PC-3 (cell line): ENCODE data around the gene THAP7. TPM values are rescaled to one million over a fixed set of nuclear protein-coding genes. Genes with fewer than 3 reads are reported as not detected.

ENCODE experiments used
- ATAC-seq: fragments of 200-7000 bp; cut with Tn5 transposase; 2 replicates; pipeline ENCODE4 v1.9.1; 2020; ENCODE audit warnings: mild to moderate bottlenecking, moderate library complexity
- BruUV-seq: library from RNA; stranded (reverse); fragments of 400-500 nt; replicated peaks from 2 replicates; lab custom pipeline; 2021; lab: Mats Ljungman, UMichigan
- CTCF ChIA-PET: fragments of 300-600 bp; sonication (Branson Sonifier 250); formaldehyde crosslinking; loops from one replicate; lab custom pipeline; 2022; ENCODE audit warnings: antibody characterized with exemption; lab: Charles Lee
- POLR2A ChIA-PET: fragments of 300-600 bp; sonication (Branson Sonifier 250); formaldehyde crosslinking; loops from one replicate; lab custom pipeline; 2022; ENCODE audit warnings: antibody characterized with exemption; ENCODE audit not compliant: unreplicated experiment; lab: Charles Lee
- DNase-seq: peaks from one replicate; pipeline ENCODE4 v3.0.0-alpha.2; 2015
- H2AFZ ChIP-seq: fragments of 300-600 bp; sonication (generic); 2 replicates; pipeline ENCODE4 v1.6.0; 2016; ENCODE audit warnings: antibody characterized with exemption, low read length
- H3F3A ChIP-seq: fragments of 300-600 bp; sonication (generic); one replicate; pipeline ENCODE4 v1.6.0; 2017; ENCODE audit warnings: antibody characterized with exemption, low read length, control low read depth, mild to moderate bottlenecking; ENCODE audit not compliant: unreplicated experiment
- H3K27ac ChIP-seq: fragments of 300-600 bp; sonication (generic); 2 replicates; pipeline ENCODE4 v1.5.1; 2016; ENCODE audit warnings: mild to moderate bottlenecking, low read length
- H3K27me3 ChIP-seq: fragments of 300-600 bp; sonication (generic); 2 replicates; pipeline ENCODE4 v1.6.1; 2016; ENCODE audit warnings: low read length, mixed read lengths
- H3K36me3 ChIP-seq: fragments of 300-600 bp; sonication (generic); 2 replicates; pipeline ENCODE4 v1.6.1; 2016; ENCODE audit warnings: low read depth, mixed run types, low read length, mixed read lengths
- H3K4me1 ChIP-seq: fragments of 300-600 bp; sonication (generic); 2 replicates; pipeline ENCODE4 v1.5.1; 2016; ENCODE audit warnings: low read length; ENCODE audit not compliant: insufficient read depth
- H3K4me2 ChIP-seq: fragments of 300-600 bp; sonication (generic); 2 replicates; pipeline ENCODE4 v1.6.0; 2016; ENCODE audit warnings: low read length
- H3K4me3 ChIP-seq: fragments of 300-600 bp; sonication (generic); 2 replicates; pipeline ENCODE4 v1.5.1; 2016; ENCODE audit warnings: mild to moderate bottlenecking, low read length, mixed read lengths
- H3K79me2 ChIP-seq: fragments of 300-600 bp; sonication (generic); 2 replicates; pipeline ENCODE4 v1.6.1; 2017; ENCODE audit warnings: low read length, mixed read lengths
- H3K9ac ChIP-seq: fragments of 300-600 bp; sonication (generic); 2 replicates; pipeline ENCODE4 v1.6.0; 2016; ENCODE audit warnings: mild to moderate bottlenecking, low read length
- H3K9me2 ChIP-seq: fragments of 300-600 bp; sonication (generic); replicated peaks from 2 replicates; pipeline ENCODE4 v1.6.1; 2016; ENCODE audit warnings: mixed run types, low read length, mixed read lengths
- H3K9me3 ChIP-seq: fragments of 300-600 bp; sonication (generic); 2 replicates; pipeline ENCODE4 v1.6.1; 2016; ENCODE audit warnings: low read length, mixed read lengths
- H4K20me1 ChIP-seq: fragments of 300-600 bp; sonication (generic); 2 replicates; pipeline ENCODE4 v1.6.1; 2016; ENCODE audit warnings: low read length, mixed read lengths
- EZH2 ChIP-seq: fragments of 300-600 bp; sonication (generic); IDR thresholded peaks from one replicate; pipeline ENCODE4 v1.6.1; 2017; ENCODE audit warnings: antibody characterized with exemption, mild to moderate bottlenecking, low read length; ENCODE audit not compliant: unreplicated experiment
- EZH2phosphoT487 ChIP-seq: fragments of 300-600 bp; sonication (generic); IDR thresholded peaks from 2 replicates; pipeline ENCODE4 v1.6.1; 2018; ENCODE audit warnings: mild to moderate bottlenecking, antibody characterized with exemption, low read length, borderline replicate concordance
- intact Hi-C: fragments of 100-400 bp; cut with micrococcal nuclease; formaldehyde crosslinking; loops from 2 replicates; pipeline ENCODE4 v1.9.0; 2023
- total RNA-seq: library from RNA; depleted of rRNA; stranded (reverse); fragments of >200 nt; gene quantifications from 2 replicates; pipeline ENCODE4 v1.2.3, GENCODE V29; 2014
- TF ChIP-seq, protein P1 (sequence below): fragments of 300-600 bp; sonication (generic); conservative IDR thresholded peaks from 2 replicates; pipeline ENCODE4 v1.5.1; 2017; ENCODE audit warnings: antibody characterized with exemption, low read depth, mild to moderate bottlenecking, low read length

THAP7 gene
- total RNA-seq, 1 experiment from 2014 or later, result 43.0 TPM

DNA sequence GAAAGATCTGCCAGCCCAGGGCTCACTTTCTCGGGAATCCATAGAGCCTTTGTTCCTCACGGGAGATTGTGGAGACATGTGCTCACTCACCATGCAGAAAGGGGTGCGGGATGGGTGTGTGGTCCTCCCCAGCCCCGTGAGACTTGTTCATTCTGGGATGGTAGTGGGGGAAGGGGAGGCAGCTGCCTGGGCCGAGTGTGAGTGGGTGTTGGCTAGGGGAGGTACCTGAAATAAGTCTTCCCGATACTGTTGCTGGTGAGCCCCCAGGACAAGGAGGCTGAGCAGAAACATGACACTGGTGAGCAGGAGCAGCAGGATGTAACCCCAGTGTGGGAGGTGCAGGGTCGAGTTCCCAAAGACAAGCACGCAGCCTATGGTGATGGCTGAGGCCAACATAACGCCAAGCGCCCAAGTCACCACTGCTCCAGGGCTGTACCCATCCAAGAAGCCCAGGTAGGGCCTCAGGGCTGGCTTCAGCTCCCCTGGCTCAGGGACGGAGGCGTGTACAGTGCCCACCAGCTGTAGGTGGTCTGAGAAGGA, 27.6 kb upstream of the THAP7 start:
- CTCF ChIA-PET, result interaction anchor here (0.5 kb wide), 1 partner anchor 13 kb away, joined by 11 read pairs; no protein-coding TSS in a partner anchor
- H3F3A ChIP-seq, result no peaks in the 10 kb centered on the region
- H2AFZ ChIP-seq, result no peak overlapping the region
- no peaks in the 10 kb centered on the region for H3K36me3 ChIP-seq
- ATAC-seq (no peak), DNase-seq (no peak)
- TF ChIP-seq, protein P1, sequence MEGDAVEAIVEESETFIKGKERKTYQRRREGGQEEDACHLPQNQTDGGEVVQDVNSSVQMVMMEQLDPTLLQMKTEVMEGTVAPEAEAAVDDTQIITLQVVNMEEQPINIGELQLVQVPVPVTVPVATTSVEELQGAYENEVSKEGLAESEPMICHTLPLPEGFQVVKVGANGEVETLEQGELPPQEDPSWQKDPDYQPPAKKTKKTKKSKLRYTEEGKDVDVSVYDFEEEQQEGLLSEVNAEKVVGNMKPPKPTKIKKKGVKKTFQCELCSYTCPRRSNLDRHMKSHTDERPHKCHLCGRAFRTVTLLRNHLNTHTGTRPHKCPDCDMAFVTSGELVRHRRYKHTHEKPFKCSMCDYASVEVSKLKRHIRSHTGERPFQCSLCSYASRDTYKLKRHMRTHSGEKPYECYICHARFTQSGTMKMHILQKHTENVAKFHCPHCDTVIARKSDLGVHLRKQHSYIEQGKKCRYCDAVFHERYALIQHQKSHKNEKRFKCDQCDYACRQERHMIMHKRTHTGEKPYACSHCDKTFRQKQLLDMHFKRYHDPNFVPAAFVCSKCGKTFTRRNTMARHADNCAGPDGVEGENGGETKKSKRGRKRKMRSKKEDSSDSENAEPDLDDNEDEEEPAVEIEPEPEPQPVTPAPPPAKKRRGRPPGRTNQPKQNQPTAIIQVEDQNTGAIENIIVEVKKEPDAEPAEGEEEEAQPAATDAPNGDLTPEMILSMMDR, result no peak
- no peak for TF ChIP-seq EZH2phosphoT487
- no peak for TF ChIP-seq EZH2
- intact Hi-C loops, result no loop called here
- no peaks in the 10 kb centered on the region for H3K27me3 ChIP-seq
- no peak overlapping the region for H3K4me3 ChIP-seq
- no peaks in the 10 kb centered on the region for H3K9me3 ChIP-seq
- H3K27ac ChIP-seq, result no peak overlapping the region
- H4K20me1 ChIP-seq, result no peaks in the 10 kb centered on the region
- no TSS peak for BruUV-seq
- no peak overlapping the region for H3K9ac ChIP-seq
- H3K4me2 ChIP-seq, result no peak overlapping the region
- POLR2A ChIA-PET, result no interaction called here
- no peaks in the 10 kb centered on the region for H3K9me2 ChIP-seq
- H3K79me2 ChIP-seq, result no peaks in the 10 kb centered on the region
- H3K4me1 ChIP-seq, result no peaks in the 10 kb centered on the region

- no peak for DNase-seq
- Histone ChIP-seq H3K36me3 (no peaks in the 10 kb centered on the region), H3K9ac (no peak overlapping the region), H3F3A (no peaks in the 10 kb centered on the region), H3K9me2 (no peaks in the 10 kb centered on the region), H3K9me3 (no peaks in the 10 kb centered on the region), H3K4me1 (no peaks in the 10 kb centered on the region), H4K20me1 (no peaks in the 10 kb centered on the region), H2AFZ (no peak overlapping the region), H3K27ac (no peak overlapping the region), H3K4me2 (no peak overlapping the region), H3K27me3 (no peaks in the 10 kb centered on the region), H3K79me2 (no peaks in the 10 kb centered on the region), H3K4me3 (no peak overlapping the region)
- POLR2A ChIA-PET, result no interaction called here
- no peak for ATAC-seq
- intact Hi-C loops, result no loop called here
- TF ChIP-seq, protein P1, result no peak
- TF ChIP-seq EZH2, result no peak
- no peak for TF ChIP-seq EZH2phosphoT487
- no TSS peak for BruUV-seq
- CTCF ChIA-PET, result no interaction called here
These were observed 26.6 kb upstream of the THAP7 start for GRCh38 chr22:21028277-21029251.
